ENCODE measurements around the gene ZNF41. TPM values are rescaled to one million over a fixed set of nuclear protein-coding genes. Genes with fewer than 3 reads are reported as not detected.
"Not testable (repeated sequence)": the region's sequence is repeated elsewhere in the genome, so short reads cannot be mapped to it uniquely, and the experiment has no call there.

Gene ZNF41
- polyA plus RNA-seq, 3 donors = 11.2 to 13.0 (median 12.8) TPM

DNA sequence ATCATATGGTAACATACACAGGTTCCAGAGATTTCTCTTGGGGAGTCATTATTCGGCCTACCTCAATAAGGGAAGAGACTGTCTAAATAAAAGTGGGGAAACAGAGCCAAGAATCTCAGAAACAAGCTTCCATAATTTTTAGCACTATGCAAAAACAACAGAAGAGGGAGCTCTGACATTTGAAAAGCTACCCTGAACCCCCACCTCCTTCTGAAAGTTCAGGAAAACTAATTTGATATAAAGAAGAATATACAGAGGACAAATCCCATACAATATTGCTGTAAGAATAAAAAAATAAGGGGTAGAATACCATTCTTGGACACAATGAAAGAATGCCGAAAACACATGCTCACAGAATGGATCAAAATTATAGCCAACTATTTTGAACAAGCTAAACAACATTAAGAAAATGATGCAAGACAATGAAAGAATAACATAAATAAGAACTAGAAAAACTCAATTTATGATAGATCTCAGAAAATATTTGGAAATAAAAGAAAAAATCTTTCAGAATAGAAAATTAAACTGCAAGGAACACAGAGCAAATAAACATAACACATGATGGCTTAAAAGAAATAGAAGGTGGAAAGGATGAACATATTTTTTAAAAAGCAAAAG lies 14.4 kb upstream of the ZNF41 start:
- no peak for DNase-seq

- DNase-seq = not testable (repeated sequence)
Measured at GRCh38 chrX:47492133-47492532, 9.1 kb upstream of the ZNF41 start.

- DNase-seq = no peak
Measured at GRCh38 chrX:47489507-47490275, 6.7 kb upstream of the ZNF41 start.

DNA sequence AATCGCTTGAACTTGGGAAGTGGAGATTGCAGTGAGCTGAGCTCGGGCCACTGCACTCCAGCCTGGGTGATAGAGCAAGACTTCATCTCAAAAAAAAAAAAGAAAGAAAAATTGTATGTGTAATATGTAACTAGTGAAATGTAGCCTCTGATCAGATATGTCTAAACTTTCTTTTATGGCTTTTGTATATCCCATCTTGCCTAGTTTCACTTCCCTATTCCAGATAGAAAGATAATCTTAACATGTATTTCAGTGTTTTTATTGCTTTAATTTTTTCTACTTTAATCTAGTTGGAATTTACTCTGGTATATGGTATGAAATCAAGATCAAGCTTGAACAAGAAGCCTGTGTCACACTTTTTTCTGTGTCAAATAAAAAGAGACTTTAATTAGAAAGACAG lies 1.9 kb upstream of the ZNF41 start:
- DNase-seq = no peak

DNA sequence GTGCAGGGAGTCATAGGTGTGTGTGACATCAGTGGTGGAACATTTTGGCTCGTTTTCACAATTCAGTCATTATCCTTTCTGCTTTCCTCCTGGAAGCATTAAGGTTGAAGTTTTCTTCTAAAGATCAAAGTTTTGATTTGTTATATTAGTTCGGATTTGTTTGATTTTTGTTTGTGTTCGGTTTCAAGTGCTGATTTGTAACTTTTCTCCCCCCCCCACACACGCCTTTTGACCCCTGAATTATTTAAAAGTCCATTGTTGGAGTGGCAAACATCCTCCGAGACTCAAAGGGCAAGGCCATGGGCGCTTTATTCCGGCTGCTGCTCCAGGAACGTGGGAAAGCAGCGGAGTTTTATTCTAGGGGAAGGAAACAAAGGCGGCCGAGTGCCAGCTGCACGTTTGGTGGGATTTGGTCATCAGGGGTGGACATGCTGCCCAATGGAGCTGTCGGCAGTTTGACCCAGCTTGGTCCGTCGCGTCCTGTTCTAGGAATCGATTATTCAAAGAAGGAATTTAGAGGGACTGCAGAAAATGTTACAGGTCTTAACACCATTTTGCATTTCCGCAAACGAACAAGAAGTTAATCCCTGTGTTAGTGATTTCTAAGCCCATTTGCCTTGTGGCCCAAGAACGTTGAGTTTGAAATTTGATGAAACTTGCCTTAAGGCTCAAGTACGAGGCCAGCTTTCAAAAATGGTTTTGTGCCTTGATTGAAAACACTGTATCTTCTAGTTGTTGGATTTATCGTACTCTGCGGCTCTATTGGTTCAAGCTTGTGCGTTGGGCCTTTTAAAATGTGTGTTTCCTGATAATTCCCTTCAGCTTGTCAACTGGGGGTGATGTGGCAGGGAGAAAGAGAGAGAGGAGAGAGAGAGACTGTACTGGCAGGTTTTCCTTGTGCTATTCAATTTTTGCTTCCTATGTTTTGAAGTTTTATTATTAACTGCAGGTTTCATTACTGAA lies 565 bp upstream of the ZNF41 start:
- DNase-seq = no peak

- DNase-seq = no peak
Measured at GRCh38 chrX:47482065-47482511, 934 bp downstream of the ZNF41 start.

GRCh38 chrX:47481160-47481559 lies 1.9 kb downstream of the ZNF41 start:
- no peak for DNase-seq

DNA sequence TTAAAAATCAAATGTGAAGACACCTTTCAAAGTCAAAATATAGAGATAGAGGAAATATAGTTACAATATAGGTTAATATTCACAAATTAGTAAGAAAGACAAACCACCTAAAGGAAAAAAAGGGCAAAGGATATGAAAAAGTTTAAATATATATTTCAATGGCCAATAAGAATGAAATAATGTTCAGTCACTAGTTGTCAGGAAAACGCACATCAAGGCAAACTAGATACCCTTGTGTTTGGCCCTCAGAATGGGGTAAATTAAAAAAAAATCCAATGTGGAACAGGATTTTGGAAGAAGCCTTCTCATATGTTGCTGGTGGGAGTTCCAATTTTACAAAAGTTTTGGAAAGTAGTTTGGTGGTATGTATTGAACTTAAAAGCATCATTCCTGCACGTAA lies 2.4 kb downstream of the ZNF41 start:
- no peak for DNase-seq

DNA sequence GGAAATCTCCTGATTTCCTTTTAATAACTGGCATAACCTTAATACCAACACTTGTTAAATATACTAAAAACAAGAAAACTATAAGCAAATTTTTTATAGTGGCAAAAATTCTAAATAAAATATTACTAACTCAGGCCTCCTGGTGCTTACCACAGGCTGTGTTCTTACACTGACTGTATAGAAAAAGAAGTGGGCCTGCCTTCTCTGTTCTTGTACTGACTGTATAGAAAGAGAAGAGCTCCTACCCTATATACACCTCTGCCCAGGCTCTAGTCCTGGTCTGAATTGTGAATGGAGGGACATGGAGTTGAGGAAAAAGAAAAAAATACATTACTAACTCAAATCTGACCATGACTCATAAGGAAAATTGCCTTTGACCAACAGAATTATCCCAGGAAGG lies 7.5 kb downstream of the ZNF41 start:
- no peak for DNase-seq

GRCh38 chrX:47467106-47467505 lies 15.9 kb downstream of the ZNF41 start:
- DNase-seq = no peak

GRCh38 chrX:47460561-47460960 lies 22.5 kb downstream of the ZNF41 start:
- no peak for DNase-seq

- DNase-seq = no peak
Measured at GRCh38 chrX:47458528-47458927, 24.5 kb downstream of the ZNF41 start.

GRCh38 chrX:47456080-47456479 lies 26.9 kb downstream of the ZNF41 start:
- DNase-seq = no peak

GRCh38 chrX:47452112-47452511 lies 30.9 kb downstream of the ZNF41 start:
- DNase-seq = no peak

DNA sequence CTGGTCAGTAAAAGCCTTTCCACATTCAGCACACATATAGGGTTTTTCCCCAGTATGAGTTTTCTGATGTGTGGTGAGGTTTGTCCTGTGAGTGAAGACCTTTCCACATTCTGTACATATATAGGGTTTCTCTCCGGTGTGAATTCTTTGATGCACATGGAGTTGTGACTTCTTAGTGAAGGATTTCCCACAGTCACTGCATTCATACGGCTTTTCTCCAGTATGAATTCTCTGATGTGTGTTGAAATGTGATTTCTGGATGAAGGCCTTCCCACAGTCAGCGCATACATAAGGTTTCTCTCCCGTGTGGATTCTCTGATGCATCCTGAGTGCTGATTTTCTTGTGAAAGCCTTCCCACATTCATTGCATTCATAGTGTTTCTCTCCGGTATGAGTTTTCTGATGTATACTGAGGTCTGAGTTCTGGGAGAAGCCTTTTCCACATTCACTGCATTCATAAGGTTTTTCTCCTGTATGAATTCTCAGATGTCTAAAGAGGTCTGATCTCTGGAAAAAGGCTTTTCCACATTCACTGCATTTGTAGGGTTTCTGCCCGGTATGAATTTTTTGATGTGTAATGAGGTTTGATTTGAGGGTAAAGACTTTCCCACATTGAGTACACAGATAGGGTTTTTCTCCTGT lies 34.7 kb downstream of the ZNF41 start:
- no peak for DNase-seq

- DNase-seq = no peak
Measured at GRCh38 chrX:47447607-47448006, 35.4 kb downstream of the ZNF41 start.

GRCh38 chrX:47446971-47447370 lies 36.1 kb downstream of the ZNF41 start:
- no peak for DNase-seq

DNA sequence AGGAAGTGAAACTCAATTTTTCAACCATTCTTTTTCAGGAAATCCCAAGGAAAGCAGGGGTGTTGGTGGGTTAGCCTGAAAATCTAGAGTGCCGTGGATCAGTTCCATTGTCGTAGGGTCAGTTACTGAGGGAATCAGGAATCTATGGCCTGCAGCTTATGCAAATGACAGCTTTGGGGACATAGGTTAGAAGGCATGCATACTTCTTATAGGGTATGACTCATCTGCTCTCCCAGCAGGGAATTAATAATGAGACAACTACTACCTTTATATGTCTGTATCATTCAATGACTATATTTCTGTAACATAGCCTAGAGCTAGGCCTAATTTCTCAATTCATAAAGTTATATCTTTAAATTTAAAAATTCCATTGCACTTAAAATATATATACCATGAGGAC lies 36.6 kb downstream of the ZNF41 start:
- no peak for DNase-seq

DNA sequence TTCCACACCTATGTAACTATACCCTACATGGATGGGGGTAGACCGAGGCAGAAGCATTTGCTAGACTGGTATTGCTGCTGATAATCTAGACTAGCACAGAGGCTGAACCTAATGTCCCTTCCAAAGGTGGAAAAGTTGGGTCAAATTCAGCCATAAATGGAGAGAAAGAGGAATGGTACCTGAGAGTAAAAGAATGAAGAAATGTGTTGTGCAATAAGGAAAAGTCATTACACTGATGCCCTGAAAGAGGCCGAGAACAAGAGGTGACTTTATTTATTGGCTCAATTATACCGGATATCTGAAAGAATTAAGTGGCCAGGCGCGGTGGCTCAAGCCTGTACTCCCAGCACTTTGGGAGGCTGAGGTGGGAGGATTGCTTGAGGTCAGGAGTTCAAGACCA lies 52.1 kb downstream of the ZNF41 start:
- no peak for DNase-seq

DNA sequence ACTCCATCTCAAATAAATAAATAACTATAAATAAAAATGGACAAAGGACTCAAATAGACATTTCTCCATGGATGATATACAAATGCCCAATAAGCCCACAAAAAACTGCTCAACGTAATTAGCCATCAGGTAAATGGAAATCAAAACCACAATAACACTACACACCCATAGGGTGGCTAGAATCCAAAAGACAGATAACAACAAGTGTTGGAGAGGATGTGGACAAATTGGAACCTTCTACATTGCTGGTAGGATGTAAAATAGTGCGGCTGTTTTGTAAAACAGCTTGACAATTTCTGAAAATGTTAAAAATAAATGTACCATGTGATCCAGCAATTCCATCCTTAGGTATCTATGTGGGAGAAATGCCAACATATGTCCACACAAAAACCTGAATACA lies 60.6 kb downstream of the ZNF41 start:
- no peak for DNase-seq

DNA sequence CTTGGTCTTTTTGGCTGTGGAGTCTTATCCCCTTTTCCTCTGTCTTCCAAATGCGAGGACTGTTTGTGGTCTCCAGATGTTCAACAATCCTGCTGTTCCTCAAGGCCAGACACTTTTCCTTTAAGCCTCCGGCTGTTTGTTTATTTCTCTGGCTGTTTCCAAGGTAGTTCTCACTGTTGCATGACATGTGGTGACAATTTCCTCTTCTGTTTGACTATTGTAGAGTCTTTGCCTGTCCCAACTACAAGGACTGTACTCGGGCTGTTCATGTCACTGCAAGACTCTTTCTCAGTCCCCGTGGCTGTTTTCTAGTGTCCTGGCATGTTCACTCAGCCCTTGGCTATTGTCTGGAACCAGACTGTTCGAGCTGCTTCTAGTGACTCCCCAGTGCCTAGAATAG lies 62.1 kb downstream of the ZNF41 start:
- no peak for DNase-seq

GRCh38 chrX:47420265-47420664 lies 62.8 kb downstream of the ZNF41 start:
- no peak for DNase-seq

Data from renal pelvis (tissue), 4 donors.